ENCODE results near the gene TLR6. TPM values are rescaled to one million over a fixed set of nuclear protein-coding genes. Genes with fewer than 3 reads are reported as not detected.

TLR6 gene, protein sequence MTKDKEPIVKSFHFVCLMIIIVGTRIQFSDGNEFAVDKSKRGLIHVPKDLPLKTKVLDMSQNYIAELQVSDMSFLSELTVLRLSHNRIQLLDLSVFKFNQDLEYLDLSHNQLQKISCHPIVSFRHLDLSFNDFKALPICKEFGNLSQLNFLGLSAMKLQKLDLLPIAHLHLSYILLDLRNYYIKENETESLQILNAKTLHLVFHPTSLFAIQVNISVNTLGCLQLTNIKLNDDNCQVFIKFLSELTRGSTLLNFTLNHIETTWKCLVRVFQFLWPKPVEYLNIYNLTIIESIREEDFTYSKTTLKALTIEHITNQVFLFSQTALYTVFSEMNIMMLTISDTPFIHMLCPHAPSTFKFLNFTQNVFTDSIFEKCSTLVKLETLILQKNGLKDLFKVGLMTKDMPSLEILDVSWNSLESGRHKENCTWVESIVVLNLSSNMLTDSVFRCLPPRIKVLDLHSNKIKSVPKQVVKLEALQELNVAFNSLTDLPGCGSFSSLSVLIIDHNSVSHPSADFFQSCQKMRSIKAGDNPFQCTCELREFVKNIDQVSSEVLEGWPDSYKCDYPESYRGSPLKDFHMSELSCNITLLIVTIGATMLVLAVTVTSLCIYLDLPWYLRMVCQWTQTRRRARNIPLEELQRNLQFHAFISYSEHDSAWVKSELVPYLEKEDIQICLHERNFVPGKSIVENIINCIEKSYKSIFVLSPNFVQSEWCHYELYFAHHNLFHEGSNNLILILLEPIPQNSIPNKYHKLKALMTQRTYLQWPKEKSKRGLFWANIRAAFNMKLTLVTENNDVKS
- under 1 TPM; 0.20 to 0.21 TPM for polyA plus RNA-seq

DNA sequence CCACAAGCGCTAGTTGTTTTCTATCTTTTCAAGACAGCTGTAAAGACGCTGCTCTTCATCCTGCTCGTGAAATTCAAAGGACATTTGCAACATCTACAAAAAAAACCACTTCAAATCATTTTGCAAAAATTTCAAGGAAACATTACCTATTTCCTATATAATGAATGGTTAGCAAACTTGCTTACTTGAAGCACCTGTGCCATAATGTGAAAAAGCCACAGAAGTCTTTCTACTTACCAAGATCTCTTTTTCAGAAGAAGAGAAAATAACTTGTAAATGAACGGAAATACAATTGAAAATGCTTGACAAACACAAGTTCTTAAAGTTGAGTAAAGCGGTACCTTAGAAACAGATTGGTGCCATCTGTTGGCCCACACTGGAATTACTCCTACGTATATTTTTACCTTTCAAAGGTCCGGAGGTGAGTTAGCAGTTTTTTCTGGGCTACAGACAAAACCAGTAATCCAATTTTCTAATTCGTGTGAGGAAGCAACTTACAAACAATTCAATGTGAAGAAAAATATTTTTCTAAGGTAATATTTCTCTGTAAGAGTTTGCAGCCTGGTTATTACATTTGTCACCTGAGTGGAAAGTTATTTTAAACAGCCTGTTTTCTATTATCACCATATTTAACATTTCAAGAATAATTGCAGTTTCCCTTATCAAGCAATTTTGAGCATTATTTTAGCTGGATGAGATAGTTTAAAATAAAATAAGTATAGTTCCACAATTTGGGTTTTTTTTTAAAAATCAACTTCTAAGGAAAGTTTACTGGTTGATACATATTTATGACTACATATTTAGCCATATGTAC is at the start of gene TLR6:
TLR6 (minus strand) TSS at position 294 of the 814 bp plus-strand sequence. CDS start 27,344 bp downstream, outside the sequence.
- no peaks in the 10 kb centered on the region for H3K36me3 ChIP-seq (ENCODE audit: control insufficient read depth in 2 of 2, insufficient read depth in 2 of 2, low read length in 1 of 2)
- H3K9me3 ChIP-seq (ENCODE audit: control insufficient read depth in 2 of 2, insufficient read depth in 1 of 2, low read depth in 1 of 2, low read length in 1 of 2): no peaks in the 10 kb centered on the region
- 17 to 31% methylated on average over 8 of the region's 8 CpGs for WGBS, 2 donors
- H3K4me1 ChIP-seq (ENCODE audit: control insufficient read depth in 2 of 2, insufficient read depth in 2 of 2, low read length in 1 of 2): no peaks in the 10 kb centered on the region
- H3K4me3 ChIP-seq (ENCODE audit: low read depth in 1 of 2, low read length in 2 of 2): no peak within 1 kb of the TSS
- H3K27me3 ChIP-seq (ENCODE audit: control insufficient read depth in 1 of 2, insufficient read depth in 2 of 2, low read length in 2 of 2): no peaks in the 10 kb centered on the region
- peak within 1 kb of the TSS; percentile 88 to 92 for H3K27ac ChIP-seq (ENCODE audit: low read depth in 2 of 2, low read length in 1 of 2)

DNA sequence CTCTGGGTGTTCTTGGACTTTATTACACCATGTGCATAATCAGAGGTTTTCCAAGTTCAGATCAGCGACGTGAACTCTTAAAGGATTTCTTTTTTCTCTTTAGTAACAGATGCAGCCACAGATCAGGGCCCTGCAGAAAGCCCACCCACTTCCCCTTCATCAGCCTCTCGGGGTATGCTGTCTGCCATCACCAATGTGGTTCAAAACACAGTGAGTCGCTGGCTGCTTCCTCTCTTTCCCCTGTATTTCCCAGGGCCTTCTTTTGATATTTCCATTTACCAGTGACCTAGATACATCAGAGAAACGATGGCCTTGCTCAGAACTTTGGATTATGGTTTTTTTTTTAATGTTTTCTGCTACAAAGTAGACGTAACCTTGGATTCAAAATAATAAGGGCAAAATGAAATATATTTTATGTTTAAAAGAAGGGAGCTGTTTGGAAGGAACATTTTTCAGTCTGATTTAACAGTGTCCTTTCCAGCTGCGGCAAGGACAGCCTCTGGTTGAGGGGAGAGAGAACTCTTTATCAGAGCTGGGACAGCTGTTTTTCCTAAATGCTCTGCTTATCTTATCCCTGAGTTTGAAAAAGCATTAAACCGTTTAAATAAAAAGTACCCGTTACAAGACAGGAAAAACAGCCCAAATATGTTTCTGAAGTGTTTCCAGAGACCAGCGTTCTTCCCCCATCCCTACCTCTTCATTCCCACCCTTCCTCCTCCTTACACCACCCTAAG is 49.2 kb upstream of the TLR6 start:
- Histone ChIP-seq H3K36me3 (ENCODE audit: control insufficient read depth in 2 of 2, insufficient read depth in 2 of 2, low read length in 1 of 2) (peaks cover 9 to 12% of the 10 kb centered on the region in 2 donors), H3K4me1 (ENCODE audit: control insufficient read depth in 2 of 2, insufficient read depth in 2 of 2, low read length in 1 of 2) (no peaks in the 10 kb centered on the region), H3K9me3 (ENCODE audit: control insufficient read depth in 2 of 2, insufficient read depth in 1 of 2, low read depth in 1 of 2, low read length in 1 of 2) (no peaks in the 10 kb centered on the region), H3K27ac (ENCODE audit: low read depth in 2 of 2, low read length in 1 of 2) (no peak overlapping the region), H3K4me3 (ENCODE audit: low read depth in 1 of 2, low read length in 2 of 2) (no peak overlapping the region), H3K27me3 (ENCODE audit: control insufficient read depth in 1 of 2, insufficient read depth in 2 of 2, low read length in 2 of 2) (no peaks in the 10 kb centered on the region)
- 52 to 63% methylated on average over 10 of the region's 10 CpGs for WGBS, 2 donors

DNA sequence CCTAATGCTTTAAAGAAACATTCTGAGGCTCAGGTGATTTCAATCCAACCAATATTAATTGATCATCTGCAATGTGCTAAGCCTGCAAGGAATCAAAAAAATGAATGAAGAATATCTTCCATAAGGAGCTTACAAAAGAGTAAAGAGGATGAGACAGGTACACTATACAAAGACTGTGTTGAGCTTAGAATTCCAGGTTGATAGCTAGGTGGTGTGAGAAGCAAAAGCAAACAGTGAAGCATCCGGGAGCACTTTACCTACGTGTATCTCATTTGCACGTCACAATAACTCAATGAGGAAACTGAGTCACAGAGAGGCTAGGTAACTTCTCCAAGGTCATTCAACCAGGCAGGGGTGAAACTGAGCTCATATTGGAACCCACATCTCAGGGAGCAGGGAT is 48.1 kb upstream of the TLR6 start:
- Histone ChIP-seq H3K4me1 (ENCODE audit: control insufficient read depth in 2 of 2, insufficient read depth in 2 of 2, low read length in 1 of 2) (no peaks in the 10 kb centered on the region), H3K4me3 (ENCODE audit: low read depth in 1 of 2, low read length in 2 of 2) (no peak overlapping the region), H3K36me3 (ENCODE audit: control insufficient read depth in 2 of 2, insufficient read depth in 2 of 2, low read length in 1 of 2) (peaks cover 5 to 9% of the 10 kb centered on the region in 2 donors), H3K9me3 (ENCODE audit: control insufficient read depth in 2 of 2, insufficient read depth in 1 of 2, low read depth in 1 of 2, low read length in 1 of 2) (no peaks in the 10 kb centered on the region), H3K27ac (ENCODE audit: low read depth in 2 of 2, low read length in 1 of 2) (no peak overlapping the region), H3K27me3 (ENCODE audit: control insufficient read depth in 1 of 2, insufficient read depth in 2 of 2, low read length in 2 of 2) (no peaks in the 10 kb centered on the region)
- WGBS, 2 donors: 71 to 96% methylated on average over 3 of the region's 3 CpGs

DNA sequence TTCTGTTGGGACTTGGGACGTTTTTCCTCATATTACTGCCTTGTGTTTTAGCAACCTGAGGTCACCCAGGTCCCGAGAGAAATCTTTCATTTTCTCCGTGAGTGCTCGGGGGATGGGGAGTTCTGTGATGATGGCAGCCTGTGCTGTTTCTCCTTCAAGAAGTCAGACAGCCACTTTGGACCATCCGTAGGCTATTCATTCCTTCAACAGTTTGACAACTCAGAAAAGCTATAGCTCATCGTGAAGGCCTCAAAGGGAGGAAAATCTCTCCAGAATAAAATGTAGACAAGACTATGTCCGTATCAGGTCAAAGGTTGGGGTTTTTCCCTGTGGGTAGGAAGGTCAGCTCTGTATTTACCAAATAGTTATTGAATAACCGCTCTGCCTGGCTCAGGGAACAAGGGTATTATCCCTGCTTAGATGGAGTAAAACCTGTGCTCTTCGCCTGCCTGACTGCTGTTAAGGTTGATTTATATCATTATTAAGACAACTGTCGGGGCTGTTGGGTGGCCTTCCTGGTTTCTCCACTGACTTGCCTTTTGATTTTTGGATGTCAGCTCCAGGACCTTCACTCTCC is 47.6 kb upstream of the TLR6 start:
- Histone ChIP-seq H3K4me1 (ENCODE audit: control insufficient read depth in 2 of 2, insufficient read depth in 2 of 2, low read length in 1 of 2) (no peaks in the 10 kb centered on the region), H3K27me3 (ENCODE audit: control insufficient read depth in 1 of 2, insufficient read depth in 2 of 2, low read length in 2 of 2) (no peaks in the 10 kb centered on the region), H3K9me3 (ENCODE audit: control insufficient read depth in 2 of 2, insufficient read depth in 1 of 2, low read depth in 1 of 2, low read length in 1 of 2) (no peaks in the 10 kb centered on the region), H3K36me3 (ENCODE audit: control insufficient read depth in 2 of 2, insufficient read depth in 2 of 2, low read length in 1 of 2) (peaks cover 2 to 9% of the 10 kb centered on the region in 2 donors), H3K4me3 (ENCODE audit: low read depth in 1 of 2, low read length in 2 of 2) (no peak overlapping the region), H3K27ac (ENCODE audit: low read depth in 2 of 2, low read length in 1 of 2) (no peak overlapping the region)
- 66 to 78% methylated on average over 10 of the region's 10 CpGs for WGBS, 2 donors

DNA sequence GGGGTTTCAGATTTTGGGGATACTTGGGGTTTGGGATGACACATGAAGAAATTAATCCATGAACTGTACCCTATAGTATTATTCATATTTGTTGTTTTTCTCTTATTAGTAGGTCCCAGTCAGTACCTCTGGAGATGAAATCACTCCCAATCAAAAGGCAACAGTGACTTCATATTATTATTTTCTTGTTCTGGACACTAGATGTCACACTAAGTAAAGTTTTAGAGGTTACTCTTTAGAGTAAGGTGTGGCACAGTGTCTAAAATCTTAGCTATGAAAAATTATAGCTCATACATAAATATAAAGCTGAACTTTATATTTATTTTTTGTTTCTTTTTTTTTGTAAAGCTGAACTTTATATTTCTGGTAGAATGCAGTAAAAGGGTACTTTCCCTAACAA is 46.1 kb upstream of the TLR6 start:
- H3K9me3 ChIP-seq (ENCODE audit: control insufficient read depth in 2 of 2, insufficient read depth in 1 of 2, low read depth in 1 of 2, low read length in 1 of 2): no peaks in the 10 kb centered on the region
- peaks cover 2 to 9% of the 10 kb centered on the region in 2 donors for H3K36me3 ChIP-seq (ENCODE audit: control insufficient read depth in 2 of 2, insufficient read depth in 2 of 2, low read length in 1 of 2)

DNA sequence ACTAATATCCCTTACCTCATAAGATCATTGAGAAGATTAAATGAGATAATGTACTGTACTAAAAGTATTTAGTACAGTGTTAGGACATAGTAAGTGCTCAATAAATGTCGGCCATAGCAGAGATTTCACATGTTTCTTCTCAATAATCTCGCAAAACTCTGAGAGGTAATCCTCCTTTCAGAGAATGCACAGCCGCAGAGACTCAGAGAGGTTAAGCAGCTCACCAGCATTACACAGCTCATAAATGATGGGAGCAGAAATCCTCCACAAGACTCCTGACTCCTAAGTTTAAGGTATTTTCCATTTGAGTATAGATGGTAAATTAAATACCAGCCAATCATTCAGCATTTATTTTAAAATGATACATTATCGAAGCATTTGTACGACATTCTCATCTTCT is 45.6 kb upstream of the TLR6 start:
- 92 to 93% methylated on average over 5 of the region's 5 CpGs for WGBS, 2 donors
- Histone ChIP-seq H3K4me3 (ENCODE audit: low read depth in 1 of 2, low read length in 2 of 2) (no peak overlapping the region), H3K9me3 (ENCODE audit: control insufficient read depth in 2 of 2, insufficient read depth in 1 of 2, low read depth in 1 of 2, low read length in 1 of 2) (no peaks in the 10 kb centered on the region), H3K36me3 (ENCODE audit: control insufficient read depth in 2 of 2, insufficient read depth in 2 of 2, low read length in 1 of 2) (peaks cover 2 to 8% of the 10 kb centered on the region in 2 donors), H3K27ac (ENCODE audit: low read depth in 2 of 2, low read length in 1 of 2) (no peak overlapping the region), H3K27me3 (ENCODE audit: control insufficient read depth in 1 of 2, insufficient read depth in 2 of 2, low read length in 2 of 2) (no peaks in the 10 kb centered on the region), H3K4me1 (ENCODE audit: control insufficient read depth in 2 of 2, insufficient read depth in 2 of 2, low read length in 1 of 2) (no peaks in the 10 kb centered on the region)

More for the DNA sequence above, 46.1 kb upstream of the TLR6 start:
- Histone ChIP-seq H3K4me3 (ENCODE audit: low read depth in 1 of 2, low read length in 2 of 2) (no peak overlapping the region), H3K27me3 (ENCODE audit: control insufficient read depth in 1 of 2, insufficient read depth in 2 of 2, low read length in 2 of 2) (no peaks in the 10 kb centered on the region), H3K4me1 (ENCODE audit: control insufficient read depth in 2 of 2, insufficient read depth in 2 of 2, low read length in 1 of 2) (no peaks in the 10 kb centered on the region), H3K27ac (ENCODE audit: low read depth in 2 of 2, low read length in 1 of 2) (no peak overlapping the region)

DNA sequence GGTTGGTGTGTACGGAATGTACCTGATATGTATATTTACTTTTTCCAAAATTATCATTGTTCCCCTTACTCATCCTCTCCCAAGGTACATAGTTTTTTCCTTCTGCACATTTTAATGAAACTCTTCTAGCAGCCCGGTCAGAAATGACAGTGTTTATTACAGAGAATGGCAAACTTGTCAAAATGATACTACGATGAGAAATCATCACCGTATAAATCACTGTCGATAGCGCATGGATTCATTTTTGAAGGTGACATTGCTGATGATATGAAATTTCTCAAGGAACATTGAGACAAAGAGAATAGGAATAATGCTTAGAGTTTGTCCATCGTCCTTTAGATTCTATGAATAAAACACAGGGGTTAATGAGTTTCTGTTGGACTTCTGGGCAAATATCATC is 41.6 kb upstream of the TLR6 start:
- 91 to 95% methylated on average over 7 of the region's 7 CpGs for WGBS, 2 donors
- H3K27ac ChIP-seq (ENCODE audit: low read depth in 2 of 2, low read length in 1 of 2): no peak overlapping the region
- no peaks in the 10 kb centered on the region for H3K9me3 ChIP-seq (ENCODE audit: control insufficient read depth in 2 of 2, insufficient read depth in 1 of 2, low read depth in 1 of 2, low read length in 1 of 2)
- H3K4me3 ChIP-seq (ENCODE audit: low read depth in 1 of 2, low read length in 2 of 2): no peak overlapping the region
- no peaks in the 10 kb centered on the region for H3K4me1 ChIP-seq (ENCODE audit: control insufficient read depth in 2 of 2, insufficient read depth in 2 of 2, low read length in 1 of 2)
- no peaks in the 10 kb centered on the region for H3K27me3 ChIP-seq (ENCODE audit: control insufficient read depth in 1 of 2, insufficient read depth in 2 of 2, low read length in 2 of 2)
- peaks cover 0 to 2% of the 10 kb centered on the region in 2 donors for H3K36me3 ChIP-seq (ENCODE audit: control insufficient read depth in 2 of 2, insufficient read depth in 2 of 2, low read length in 1 of 2)

DNA sequence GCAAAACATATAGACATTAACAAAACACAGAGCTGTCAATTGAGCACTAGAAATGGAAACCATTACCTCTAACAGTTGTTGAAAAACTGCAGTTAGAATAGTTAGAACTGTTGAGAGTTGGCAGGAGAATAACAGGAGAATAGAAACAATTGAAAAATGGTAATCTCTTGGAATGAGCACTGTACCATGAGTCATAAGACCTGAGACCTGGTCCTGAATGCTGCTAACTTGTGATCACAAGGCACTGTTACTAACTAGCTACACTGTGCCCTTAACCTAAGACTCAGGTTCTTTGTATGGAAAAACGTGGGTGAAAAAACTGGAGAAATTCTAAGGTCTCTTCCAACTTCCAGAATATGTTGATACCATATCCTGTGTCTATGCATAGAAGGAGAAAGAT is 40.3 kb upstream of the TLR6 start:
- Histone ChIP-seq H3K9me3 (ENCODE audit: control insufficient read depth in 2 of 2, insufficient read depth in 1 of 2, low read depth in 1 of 2, low read length in 1 of 2) (no peaks in the 10 kb centered on the region), H3K36me3 (ENCODE audit: control insufficient read depth in 2 of 2, insufficient read depth in 2 of 2, low read length in 1 of 2) (peaks cover 2 to 5% of the 10 kb centered on the region in 2 donors), H3K4me3 (ENCODE audit: low read depth in 1 of 2, low read length in 2 of 2) (no peak overlapping the region), H3K27ac (ENCODE audit: low read depth in 2 of 2, low read length in 1 of 2) (no peak overlapping the region), H3K4me1 (ENCODE audit: control insufficient read depth in 2 of 2, insufficient read depth in 2 of 2, low read length in 1 of 2) (no peaks in the 10 kb centered on the region), H3K27me3 (ENCODE audit: control insufficient read depth in 1 of 2, insufficient read depth in 2 of 2, low read length in 2 of 2) (no peaks in the 10 kb centered on the region)
- 65 to 69% methylated on average over 1 of the region's 1 CpG for WGBS, 2 donors
